Measurements from ENCODE around the gene MED27.
"Not testable (repeated sequence)": the region's sequence is repeated elsewhere in the genome, so short reads cannot be mapped to it uniquely, and the experiment has no call there.

The MED27 gene

GRCh38 chr9:132014218-132014805 is 65.4 kb downstream of the MED27 start:
- no peak for DNase-seq

DNA sequence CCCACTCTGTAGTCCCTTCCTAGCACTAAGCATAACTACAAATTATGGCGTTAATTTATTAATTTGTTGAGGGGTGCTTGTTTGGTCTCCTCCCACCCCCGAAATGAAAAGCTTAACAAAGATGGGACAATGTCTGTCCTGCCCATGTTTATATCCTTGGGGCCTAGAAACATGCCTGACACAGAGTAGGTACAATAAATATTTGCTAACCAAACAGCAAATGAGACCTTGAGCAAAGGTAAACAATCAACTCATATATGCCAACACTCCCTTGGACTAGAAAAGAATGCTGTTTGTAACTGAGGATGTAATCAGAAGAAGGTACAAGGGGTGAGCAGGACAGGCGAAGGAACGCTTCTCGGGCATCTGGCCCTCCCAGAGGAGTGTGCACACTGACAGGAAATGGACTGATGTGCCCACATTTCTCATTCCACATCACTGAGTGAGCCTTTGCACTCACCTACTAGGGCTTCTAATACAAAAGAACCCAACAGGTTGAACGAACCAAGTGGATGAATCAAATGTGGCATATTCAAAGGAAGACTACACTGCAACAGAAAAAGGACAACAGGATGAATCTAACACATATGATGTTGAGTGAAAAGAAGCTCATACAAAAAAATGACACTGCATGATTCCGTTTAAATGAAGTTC is 66.8 kb downstream of the MED27 start:
- no peak for DNase-seq

DNA sequence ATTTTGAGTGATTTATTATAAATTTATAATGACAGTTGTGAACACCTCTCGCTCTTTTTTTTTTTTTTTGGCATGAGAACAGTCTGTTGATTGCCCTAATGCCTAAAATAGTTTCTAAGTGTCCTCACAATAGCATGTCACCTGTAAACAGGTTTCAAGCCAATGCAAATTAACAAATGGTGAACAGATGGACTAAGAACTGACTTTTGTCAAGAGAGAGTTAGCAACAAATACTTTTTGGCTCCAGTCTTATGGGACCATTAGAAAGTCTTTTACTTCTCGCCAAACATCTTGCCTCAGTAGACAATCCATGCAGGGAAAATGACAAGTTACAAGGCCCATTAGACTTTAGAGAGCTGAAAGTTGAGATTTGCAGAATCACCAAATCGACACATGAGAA is 67.8 kb downstream of the MED27 start:
- no peak for DNase-seq

- DNase-seq, result no peak
These were observed 68.4 kb downstream of the MED27 start for GRCh38 chr9:132011309-132011708.

DNA sequence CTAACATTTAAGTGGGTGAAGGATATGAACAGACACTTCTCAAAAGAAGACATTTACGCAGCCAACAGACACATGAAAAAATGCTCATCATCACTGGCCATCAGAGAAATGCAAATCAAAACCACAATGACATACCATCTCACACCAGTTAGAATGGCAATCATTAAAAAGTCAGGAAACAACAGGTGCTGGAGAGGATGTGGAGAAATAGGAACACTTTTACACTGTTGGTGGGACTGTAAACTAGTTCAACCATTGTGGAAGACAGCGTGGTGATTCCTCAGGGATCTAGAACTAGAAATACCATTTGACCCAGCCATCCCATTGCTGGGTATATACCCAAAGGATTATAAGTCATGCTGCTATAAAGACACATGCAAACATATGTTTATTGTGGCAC is 69.5 kb downstream of the MED27 start:
- DNase-seq, result not testable (repeated sequence)

DNA sequence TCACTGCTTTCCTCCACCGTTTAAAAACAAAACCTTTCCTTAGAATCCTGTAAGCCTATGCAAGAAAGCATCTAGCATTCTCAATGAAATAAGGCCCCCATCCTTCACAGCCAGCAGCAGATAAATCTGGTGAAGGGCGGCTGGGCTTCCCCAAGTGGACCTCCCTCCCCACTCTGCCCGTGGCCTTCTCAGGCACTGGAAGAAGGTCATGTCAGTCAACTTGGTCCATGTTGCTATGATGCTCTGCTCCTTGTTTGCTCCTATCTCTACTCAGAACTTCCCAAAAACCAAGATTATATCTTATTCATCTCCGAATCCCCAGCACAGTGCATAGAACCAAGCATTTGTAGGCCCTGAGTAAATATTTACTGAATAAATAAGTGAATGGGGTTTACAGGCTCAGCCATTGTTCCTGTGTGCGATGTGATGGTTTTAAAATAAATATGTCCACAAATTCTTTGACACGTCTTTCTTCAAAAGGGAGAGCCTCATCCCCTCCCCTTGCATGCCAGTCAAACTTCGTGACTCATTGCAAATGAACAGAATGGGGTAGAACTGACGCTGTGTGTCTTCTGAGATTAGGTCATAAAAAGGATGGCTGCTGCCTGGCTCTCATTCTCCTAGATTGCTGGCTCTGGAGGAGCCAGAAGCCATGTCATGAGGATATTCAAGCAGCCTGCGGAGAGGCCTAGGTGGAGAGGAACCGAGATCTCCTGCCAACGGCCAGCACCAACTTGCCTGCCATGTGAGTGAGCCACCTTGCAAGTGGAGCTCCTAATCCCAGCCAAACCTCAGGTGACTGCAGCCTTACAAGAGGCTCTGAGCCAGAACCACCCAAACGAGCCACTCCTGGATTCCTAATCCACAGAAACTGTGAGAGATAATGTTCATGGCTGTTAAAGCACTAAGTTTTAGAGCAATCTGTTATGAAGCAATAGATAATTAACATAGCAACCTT is 70.5 kb downstream of the MED27 start:
- DNase-seq, result no peak

- no peak for DNase-seq
These were observed 71.4 kb downstream of the MED27 start for GRCh38 chr9:132008184-132008803.

GRCh38 chr9:132007371-132008025 is 72.2 kb downstream of the MED27 start:
- DNase-seq, result no peak

DNA sequence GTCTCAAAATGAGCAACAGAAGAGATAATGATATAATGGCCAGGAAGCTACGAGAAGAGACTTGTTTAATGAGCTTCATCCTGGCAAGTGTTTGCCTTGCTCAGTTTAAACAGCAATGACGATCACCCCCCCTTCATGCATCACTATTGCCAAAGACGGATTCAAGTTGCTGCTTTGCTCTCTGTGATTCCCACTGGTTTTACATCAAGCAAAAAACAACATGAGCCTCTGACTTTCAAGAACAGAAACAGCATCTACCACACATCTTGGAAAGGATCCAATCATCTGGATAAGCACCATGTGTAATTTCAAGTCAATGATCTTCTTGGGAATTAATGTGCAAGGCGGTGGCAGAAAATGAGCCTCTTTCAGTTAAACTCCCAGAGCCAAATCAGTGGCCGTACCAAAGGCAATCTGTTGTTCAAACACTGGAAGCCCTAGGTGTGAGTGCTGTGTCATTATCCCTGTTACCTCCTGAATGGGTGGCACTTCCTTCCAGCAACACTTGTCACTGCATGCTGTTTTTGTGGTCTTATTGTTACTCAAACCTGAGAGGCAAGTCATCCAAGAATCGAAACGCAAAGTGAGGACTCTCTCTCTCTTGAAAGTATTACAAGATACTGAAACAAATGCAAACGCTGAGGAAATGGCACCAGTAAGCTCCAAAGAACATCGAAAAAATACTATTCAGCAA is 72.8 kb downstream of the MED27 start:
- DNase-seq, result no peak

DNA sequence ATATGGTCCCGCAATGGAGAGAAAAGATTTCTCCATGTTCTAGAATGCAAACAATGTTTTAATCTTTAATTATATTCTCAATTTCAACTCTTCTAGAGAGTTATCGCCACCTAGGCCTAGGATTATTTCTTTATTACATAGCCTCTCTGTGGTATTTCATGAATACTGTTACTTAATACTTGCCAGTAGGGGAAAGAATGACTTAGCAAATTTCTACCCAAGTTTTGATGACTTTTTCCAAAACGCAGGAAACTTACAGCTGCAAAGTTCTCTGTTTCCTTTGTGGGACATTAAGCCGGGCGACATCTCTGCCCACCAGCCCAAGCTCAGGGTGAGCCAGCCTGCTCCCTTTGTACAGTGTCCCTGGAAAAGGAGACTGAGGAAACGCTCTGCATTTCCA is 73.8 kb downstream of the MED27 start:
- no peak for DNase-seq

- no peak for DNase-seq
These were observed 75.3 kb downstream of the MED27 start for GRCh38 chr9:132004323-132004722.

GRCh38 chr9:132003896-132004295 is 75.8 kb downstream of the MED27 start:
- no peak for DNase-seq

DNA sequence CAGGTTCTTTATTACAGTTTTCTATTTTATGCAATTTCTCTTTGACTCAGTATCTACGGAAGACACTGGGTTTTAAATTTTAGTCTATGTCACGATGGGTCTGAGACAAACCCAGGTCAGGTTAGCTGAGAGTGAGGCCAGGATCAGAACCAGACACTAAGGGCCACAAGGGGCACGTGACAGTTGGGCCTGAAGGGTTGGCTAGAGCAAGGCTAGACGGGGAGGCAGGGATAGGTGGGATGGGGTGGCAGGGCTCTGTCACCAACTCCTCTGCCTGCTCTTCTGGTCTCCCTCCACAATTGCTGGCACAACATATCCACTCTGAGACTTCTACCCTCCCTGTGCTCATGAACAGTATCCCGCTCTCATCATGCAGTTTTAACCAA is 76.4 kb downstream of the MED27 start:
- DNase-seq, result no peak

DNA sequence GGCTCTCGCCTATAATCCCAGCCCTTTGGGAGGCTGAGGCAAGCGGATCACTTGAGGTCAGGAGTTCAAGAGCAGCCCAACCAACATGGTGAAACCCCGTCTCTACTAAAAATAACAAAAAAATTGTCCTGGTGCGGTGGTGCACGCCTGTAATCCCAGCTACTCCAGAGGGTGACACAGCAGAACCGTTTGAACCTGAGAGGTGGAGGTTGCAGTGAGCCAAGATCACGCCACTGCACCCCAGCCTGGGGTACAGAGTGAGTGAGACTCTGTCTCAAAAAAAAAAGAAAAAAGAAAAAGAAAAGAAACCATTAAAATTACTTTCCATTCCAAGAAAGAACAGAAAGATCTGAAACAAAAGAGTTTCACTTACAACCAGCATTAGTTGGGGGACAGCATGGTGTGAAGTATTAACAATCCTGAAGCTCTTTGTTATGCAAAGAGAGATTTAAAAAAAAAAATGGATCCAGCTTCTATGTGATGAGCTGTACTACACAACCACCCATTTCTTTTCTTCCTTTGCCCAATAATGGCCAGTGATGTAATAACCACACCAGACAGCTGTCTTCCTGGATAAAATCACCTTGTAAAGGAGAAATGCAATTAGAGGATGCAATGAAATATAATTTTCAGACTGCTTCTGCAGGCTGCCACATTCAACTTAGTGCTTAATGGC is 76.9 kb downstream of the MED27 start:
- DNase-seq, result no peak

GRCh38 chr9:132001567-132001966 is 78.1 kb downstream of the MED27 start:
- no peak for DNase-seq

DNA sequence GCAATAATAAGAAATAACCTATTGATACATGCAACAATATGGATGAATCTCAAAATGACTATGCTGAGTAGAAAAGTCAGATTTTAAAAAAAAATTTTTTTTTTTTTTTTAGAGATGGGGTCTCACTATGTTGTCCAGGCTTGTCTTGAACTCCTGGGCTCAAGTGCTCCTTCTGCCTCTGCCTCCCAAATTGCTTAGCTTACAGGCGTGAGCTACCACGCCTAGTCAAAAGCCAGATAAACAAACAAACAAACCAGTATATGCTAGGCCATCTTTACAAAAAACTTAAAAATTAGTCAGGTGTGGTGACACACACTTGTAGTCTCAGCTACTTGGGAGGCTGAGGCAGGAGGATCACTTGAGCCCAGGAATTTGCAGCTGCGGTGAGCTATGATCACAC is 79.0 kb downstream of the MED27 start:
- DNase-seq, result no peak

- DNase-seq, result no peak
These were observed 79.7 kb downstream of the MED27 start for GRCh38 chr9:131999692-132000551.

DNA sequence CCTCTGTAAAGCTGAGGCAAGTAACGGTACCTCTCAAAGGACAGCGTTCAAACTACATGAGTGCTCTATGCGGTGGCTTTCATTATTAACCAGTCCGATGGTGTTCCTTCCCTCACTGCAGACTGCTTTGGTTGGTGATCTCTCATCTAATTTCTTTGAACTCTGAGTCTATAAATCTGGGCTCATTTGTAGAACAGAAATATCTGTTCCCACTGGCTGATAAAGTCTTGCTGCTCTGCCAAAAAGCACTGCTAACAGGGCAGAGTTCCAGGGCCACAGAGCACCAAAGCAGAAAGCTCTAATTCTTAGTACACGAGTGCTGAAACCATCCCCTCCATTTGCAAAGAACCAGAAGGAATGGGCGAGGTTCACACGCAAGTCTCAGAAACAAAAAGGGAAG is 81.9 kb downstream of the MED27 start:
- peak; percentile 34 for DNase-seq

- DNase-seq, result no peak
These were observed 82.6 kb downstream of the MED27 start for GRCh38 chr9:131997076-131997475.

GRCh38 chr9:131995382-131995781 is 84.3 kb downstream of the MED27 start:
- DNase-seq, result no peak

Measured in femur (tissue), 1 donor.